ENCODE data around the gene GRM8.
A peak's percentile ranks its signal among the peaks of the same experiment; 100 is the strongest.
"Not testable (repeated sequence)": the region's sequence is repeated elsewhere in the genome, so short reads cannot be mapped to it uniquely, and the experiment has no call there.

Gene GRM8

DNA sequence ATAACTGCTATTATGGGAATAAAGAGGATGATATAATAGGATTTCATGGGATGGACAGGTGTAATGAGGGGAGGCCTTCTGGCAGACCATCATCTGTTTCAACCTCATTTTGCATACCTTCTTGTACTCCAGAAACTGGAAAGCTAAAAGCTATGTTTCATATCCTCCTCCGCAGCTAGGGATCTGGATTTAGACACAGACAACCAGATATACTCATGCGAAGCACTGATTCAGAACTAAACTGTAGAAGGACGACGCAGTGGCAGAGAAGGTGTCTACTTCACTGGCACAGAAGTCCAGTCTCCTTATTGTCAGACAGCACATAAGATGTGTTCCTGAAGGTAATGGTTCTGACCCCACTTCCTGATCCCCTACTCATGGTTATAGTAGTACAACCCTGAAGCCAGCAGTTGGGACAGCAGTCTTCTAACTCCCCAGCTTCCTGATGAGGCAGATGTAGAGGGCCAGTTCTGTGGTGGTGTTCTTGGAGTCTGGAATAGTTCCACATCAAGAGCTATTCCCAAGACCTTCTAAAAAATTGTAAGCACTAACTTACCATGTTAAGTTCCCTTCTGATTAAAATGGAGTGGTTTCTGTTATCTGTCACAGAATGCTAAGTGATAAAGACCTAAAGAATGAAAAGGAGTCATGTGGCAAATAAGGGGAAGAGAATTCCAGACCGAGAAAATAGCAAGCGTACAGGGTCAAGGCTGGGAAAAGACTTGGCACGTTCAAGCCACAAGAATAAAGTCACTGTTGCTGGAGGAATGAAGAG is 550.3 kb downstream of the GRM8 start:
- DNase-seq = no peak

DNA sequence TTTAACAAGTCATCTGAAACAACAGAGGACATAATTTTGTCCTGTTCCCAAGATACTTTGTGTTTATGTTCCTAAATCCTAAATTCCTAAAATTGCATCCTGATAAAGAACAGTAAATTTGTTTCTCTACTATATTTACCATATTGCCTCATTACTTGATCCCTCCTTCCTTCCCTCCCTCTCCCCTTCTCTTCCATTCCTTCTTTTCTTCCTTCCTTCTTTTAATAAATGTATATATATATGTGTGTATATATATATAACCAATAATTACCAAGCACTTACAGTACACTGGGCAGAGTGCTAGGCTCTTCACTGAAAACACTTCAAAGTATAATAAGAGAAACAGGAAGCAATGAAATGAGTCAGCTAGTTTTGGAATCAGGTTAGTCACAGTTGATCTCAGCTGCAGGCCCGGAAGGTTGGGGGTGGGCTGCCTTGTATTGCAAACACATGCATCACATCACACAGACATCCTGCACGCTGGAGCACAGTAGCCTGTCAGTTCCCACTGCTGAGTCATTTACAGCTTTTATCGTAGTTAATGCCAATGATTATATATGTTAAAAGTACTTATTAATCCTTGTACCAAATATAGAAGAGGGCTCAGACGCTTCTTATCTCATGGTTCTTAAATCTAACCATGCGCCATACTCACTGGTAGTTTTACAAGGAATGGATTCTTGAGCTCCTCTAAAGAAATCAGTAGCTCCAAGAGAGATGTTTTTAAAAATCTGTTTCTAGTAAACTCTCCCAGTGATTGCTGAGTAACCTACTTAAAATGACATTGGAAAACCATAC is 551.7 kb downstream of the GRM8 start:
- DNase-seq = peak; percentile 55

DNA sequence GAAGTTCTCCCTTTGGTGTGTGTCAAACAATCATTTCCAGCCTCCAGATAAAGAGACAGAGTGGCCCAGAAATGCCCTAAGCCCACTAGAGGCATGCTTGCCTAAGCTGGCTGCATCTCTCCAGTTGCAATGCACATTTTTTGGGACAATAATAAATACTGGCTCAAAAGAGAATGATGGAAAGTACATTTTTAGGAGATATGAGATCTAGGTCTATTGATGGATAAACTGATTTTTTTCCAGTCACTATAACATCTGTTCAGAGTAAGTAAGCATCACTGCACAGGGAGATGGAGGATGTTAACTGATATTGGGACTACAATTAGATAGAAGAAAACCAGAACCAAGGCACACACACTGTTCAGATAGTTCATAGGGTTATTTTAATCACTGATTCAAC is 553.0 kb downstream of the GRM8 start:
- DNase-seq = no peak

DNA sequence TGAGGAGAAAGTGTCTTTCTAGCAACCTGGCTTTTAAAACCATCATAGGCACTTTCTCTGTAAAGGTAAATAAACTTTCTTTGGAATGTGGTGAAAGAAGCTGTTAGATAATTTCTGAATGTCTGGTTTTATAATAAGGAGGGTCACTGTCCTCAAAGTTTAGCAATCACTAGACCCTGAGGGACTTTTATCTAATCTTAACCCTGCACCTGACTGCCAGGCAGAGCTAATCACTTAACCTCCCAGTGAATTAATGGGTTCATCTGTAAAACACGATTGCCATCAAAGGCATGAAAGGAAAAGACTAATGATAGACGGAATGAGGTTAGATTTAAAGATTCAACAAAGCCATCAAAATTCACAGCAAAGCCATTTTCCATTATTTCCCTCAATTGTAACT is 553.8 kb downstream of the GRM8 start:
- no peak for DNase-seq

DNA sequence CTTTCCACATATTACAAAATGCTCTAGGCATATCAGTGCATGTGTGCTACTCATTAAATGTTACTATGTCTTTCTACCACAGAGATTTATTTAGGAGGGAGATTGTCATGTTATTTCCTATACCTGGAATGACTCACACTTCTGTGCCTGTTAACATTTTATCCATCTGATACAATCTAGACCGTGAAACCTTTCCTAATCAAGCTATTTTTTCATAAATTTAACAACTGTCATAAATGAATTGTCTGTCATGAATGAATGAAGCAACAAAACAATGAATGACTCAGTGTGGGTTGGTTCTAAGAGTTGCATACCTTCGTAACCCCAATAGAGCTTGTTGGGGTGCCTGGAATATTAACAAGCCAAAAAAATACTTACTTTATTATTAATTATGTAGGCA is 554.3 kb downstream of the GRM8 start:
- no peak for DNase-seq

DNA sequence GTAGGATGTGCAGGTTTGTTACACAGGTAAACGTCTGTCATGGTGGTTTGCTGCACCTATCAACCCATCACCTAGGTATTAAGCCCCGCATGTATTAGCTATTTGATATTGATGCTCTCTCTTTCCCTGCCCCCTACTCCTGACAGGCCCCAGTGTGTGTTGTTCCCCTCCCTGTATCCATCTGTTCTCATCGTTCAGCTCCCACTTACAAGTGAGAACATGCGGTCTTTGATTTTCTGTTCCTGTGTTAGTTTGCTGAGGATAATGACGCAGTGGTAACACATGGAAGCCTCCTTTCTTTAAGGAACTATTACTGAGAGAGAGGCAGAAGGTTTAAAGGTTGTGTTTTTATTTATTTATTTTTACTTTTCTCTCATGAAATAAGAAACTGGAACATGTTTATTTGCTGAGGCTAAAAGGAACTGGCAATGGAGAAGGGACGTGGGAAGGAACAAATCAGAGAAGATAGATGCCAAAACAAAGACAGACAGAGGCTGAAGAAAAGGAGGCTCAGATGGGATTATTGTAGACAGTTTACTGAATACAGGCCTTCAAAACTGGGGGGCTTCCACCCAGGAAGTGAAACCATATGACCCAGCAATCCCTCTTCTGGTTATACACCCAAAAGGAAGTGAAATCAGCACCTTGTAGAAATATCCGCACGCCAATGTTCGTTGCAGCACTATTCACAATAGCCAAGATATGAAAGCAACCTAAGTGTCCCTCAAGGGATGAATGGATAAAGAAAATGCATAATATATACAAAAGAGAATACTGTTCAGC is 556.3 kb downstream of the GRM8 start:
- no peak for DNase-seq

DNA sequence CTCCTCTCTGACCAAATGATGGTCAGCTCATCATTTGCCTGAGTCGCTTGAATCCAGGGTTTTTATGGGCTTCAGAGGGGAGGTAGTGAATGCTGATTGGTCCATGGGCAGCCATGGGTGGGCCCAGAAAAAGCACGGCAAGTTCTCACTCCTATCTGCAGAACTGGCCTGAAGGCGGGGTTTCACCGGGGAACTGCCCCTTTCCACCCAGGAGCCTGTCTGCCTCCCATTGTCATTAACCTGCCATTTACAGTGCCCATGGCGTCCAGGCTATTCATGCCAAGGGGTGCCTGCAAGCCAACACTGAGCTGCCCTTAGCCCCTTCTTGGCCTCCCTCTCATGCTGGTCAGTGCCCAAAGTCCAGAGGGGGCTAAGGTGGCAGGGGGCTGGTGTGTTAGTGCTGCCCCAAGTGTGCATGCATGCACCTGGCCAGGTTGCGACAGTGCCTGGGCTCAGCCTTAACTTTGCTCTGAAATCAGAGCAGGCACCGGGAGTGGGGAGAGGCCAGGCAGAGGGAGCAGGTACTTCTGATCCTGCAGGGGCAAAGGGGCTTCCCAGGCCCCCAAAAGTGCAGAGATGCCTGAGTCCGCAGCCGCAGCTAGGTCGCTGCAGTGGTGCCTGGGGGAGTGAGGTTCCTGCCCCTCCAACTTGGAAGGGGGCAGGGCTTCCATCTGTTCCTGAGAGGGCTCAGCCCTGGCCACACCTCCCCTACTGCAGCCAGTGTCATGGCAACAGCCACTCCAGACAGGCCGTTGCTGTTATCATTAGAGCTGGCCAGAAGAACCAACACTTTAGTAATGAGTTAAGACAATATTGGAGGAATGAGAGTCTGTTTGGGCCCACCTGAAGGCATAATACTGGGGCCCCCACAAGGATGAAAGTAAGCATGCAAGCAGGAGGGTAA is 561.6 kb downstream of the GRM8 start:
- no peak for DNase-seq

DNA sequence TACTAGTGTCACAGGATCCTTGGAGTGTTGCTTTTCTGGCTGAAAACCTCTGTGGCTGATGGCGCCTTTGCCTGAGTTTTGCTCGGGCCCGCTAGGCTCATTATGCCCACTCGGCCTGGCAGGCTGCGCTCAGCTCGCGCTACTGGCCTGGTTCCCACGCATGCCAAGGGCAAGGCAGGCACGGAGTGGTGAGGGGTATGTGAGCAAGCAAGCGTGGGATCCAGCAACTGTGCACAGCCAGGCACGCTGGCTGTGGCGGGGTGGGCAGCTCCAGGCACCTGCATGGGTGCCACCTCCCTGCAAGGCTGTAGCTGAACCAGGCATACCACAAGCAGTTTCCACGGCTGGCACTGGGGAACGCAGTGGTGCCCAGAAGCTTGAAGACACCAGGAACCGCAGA is 562.6 kb downstream of the GRM8 start:
- no peak for DNase-seq

DNA sequence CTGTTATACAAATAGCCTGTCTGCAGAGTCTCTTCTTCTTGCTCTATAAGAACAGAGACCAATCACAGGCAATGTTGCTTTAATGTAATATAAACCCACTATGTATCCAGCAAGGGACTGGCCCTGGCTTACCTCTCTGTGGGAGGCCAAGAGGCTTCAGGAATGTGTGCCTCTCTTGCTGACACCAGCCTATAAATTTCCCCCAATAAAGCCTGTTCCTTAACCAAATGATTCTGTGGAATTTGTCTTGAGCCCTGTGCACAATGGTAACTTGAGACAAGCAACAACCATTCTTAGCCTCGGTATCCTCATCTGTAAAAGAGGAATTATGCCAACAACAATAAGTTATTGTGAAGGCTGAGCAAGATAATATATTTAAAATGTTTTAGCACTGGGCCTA is 563.7 kb downstream of the GRM8 start:
- no peak for DNase-seq

DNA sequence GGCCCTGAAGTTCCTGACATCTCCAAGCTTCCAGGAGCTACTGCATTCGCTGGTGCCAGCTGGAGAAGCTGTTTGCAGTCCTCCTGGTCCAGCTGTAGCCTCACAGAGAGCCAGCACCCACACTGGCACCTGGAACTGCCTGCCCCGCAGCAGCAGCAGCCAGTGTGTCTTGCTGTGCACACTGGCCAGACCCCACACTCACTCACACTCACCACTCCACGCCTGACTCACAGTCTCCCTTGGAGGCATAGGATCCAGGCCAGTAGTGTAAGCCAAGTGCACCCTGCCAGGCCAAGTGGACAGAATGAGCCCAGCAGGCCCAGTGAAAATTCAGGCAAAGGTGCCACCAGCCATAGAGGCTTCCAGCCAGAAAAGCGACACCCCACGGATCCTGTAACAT is 566.3 kb downstream of the GRM8 start:
- no peak for DNase-seq

DNA sequence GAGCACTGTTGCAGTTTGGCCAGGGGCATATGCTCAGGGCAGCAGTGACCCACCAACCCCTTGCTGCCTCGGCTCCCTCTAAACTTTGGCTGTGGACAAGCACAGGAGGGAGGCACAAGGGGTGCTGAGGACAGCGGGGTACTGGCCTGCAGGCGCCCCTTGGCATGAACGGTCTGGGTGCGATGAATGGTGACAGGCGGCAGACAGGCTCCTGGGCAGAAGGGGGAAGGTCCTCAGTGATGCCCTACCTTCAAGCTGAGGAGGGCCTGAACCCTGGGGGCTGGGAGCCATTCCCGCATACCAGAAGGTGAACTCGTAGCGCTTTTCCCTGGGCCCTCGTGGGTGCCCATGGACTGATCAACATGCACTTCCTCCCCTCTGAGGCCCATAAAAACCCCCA is 567.1 kb downstream of the GRM8 start:
- no peak for DNase-seq

DNA sequence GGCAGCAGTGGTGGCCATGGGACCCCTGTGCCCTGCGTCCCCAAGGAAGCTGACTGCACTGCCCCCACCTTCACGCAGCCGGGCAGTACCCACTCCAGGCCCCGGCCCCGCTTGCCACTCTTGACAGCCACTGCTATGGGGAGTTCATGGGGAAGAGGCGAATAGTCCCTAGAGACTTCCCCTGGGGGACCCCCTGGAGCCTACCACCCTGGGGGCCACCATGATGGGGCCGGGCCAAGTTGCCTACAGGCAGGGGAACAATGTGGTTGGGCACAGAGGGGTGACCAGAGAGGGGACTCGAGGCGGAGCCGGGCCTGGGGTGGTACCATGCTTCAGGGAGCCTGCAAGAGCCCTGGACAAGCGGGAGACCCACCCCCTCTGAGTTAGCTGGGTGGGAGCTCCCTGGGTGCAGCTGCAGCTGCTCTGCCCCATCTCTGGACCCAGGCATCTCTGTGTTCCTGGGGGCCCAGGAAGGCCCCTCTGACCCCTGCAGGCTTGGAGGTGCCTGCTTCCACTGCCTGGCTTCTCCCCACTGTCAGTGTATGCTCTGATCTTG is 567.6 kb downstream of the GRM8 start:
- no peak for DNase-seq

DNA sequence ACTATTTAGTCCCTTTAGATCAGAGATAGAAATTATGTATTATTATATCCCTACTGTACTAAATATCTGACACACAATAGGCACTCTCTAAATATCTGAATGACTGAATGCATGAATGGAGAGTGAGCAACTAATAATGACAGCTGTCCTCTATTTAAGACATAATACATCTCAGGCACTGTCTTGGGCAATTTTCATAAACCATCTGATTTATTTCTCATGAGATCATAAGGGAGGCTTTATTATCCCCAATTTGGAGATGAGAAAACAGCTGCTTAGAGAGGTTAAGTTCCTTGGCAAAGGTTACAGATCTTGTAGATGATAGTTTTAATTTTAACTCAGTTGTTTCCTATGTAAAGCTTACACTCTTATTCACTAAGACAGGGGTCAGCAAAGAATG is 570.6 kb downstream of the GRM8 start:
- no peak for DNase-seq

DNA sequence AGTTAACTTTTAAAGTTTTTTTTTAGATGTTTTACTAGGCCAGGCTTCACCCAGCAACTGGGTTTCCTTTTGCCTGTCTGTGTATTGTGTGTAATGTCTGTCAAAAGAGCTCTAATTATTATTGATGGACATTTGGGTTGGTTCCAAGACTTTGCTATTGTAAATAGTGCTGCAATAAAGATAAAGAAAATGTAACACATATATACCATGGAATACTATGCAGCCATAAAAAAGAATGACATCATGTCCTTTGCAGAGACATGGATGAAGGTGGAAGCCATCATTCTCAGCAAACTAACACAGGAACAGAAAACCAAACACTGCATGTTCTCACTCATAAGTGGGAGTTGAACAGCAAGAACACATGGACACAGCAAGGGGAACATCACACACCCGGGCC is 584.0 kb downstream of the GRM8 start:
- not testable (repeated sequence) for DNase-seq

DNA sequence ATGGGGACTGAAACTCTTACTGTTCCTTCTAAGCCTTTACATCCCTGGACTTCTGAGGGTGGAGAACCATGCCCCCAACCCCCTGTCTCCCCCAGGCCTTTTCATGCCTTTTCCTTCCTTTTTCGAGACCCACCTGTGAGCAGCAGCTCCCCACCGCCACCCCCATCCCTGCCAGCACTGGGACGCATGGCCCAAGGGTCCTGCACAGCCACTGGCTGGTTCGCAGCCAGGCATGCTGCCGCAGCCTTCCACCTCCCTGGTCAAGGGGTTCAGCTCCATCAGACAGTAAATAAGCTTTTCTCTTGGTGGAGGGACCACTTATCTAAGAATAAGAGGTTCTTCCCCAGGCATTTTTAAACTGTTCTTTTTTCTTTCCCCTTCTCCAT is 584.4 kb downstream of the GRM8 start:
- DNase-seq = no peak

DNA sequence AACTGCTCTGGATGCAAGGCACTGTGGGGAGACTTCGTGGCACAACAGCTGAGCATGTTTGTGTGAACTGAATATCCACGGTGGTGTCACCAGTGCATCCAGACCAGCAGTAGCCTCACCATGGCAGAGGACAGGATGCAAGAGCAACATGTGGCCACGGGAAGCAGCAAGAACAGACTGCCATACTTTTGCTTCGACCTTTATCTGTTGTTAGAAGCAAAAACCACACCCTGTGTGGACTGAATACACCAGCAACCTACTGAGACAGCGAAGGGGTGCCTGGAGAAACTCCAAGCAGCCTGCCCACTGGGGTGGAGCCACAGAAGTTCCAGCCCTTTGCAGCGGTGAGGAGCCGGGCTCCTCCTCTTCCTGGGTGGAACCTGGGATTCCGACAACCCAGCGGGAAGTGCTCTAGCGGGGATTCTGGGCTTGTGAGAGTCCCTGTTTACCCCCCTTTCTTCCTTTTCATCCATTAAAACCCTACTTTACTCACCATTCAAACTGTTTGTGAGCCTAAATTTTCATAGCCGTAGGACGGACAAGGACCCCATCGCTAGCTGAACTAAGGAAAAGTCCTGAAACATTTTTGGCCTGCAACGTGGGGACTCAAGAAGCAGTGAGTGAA is 584.9 kb downstream of the GRM8 start:
- DNase-seq = no peak

DNA sequence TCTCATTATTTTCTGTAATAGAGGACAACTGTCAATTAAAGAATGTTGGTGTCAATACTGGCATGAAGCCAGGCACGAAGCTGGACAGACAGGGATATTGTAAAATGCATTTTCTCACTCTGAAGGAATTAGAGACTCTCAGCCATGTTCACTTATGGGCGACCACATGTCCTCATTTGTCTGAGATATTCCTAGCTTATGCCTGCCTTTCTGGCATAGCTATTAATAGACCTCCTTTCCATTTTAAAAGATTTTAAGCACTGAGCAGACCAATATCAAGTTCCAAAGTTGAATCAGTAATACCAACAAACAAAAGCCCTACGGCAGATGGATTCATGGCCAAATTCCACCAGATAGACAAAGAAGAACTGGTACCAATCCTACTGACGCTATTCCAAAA is 589.9 kb downstream of the GRM8 start:
- no peak for DNase-seq

DNA sequence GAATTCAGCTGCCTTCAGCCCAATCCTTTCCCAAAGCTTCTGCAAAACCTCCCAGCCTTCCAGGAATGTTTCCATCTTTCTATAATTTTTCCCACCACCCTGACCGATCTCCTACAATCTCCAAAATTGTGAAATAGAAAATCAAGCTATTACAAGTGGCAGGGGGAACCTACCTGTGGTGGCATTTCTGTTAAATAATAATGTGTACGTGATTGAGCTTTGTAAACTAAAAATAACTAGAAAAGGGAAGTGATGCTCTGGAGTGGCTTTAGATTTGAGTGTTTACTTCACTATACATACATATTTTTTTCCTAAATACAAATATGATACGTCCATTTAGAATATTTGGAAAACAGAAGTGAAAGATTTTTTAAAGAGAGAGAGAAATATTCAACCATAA is 593.6 kb downstream of the GRM8 start:
- no peak for DNase-seq

DNA sequence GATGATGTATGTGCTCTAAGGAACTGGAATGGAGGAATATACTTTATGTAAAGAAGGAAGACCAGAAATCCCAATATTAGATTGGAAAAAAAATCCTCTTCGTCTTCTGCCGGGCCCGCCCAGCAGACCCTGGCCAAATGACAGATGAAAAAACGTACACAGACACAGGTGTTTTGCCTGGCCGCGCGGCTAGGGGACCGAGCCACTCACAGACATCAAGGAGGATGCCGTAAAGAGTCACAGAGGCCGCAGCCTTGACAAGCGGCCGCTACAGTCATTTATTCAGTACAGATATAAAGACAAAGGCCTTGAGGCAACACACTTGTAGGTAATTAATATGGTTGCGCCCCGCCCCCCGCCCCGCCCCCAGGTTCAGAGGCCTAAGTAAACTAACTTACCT is 594.1 kb downstream of the GRM8 start:
- DNase-seq = no peak

DNA sequence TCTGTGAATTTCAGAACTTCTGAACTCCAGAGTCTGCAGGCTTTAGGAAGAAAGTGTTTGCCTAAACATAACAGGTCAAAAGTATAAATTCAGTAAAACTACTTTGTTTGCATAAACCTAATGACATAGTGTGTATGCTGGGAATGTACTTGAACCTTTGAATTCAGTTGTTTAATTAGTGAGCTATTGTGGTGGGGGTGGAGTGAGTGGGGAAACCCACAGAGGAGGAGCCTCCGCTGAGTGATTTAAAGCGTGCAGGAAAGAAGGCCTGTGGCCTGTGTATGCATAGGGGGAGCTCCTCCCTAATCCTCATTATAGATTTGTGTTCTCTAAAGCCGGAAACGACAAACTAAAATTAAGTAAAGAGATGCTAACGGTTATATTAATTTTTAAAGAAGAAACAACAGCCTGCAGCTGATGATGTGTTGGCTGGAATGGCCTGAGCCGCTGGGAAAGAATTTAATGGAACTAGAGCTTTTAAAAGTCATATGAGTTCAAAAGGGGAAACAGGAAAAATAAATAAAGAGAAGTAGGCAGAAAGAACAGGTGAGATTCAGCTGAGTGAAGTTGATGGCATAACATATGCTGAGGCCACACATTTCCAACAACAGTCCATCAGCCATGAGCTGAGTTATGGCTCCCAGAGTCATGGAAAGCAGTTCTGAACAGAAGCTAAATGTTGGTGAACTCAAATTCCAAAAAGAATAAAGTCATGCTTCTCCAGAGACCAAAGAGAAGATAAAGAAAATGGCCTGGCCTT is 595.0 kb downstream of the GRM8 start:
- no peak for DNase-seq

DNA sequence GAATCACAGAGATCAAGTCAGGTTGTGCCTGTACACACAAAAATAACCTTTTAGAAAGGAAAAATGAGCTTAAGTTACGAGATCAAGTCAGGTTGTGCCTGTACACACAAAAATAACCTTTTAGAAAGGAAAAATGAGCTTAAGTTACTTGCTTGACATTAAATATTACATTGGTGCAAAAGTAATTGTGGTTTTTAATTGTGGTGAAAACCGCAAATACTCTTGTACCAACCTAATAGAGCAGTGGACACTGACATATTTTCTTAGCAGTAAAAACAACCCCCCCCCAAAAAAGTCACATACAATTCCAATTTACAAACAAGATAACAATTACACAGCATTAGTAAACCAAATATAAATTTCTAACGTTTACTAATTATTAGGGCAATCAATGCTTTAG is 595.6 kb downstream of the GRM8 start:
- DNase-seq = no peak

Data from NCI-H2081 treated with DMSO at 0.1 percent for 48 hours (cell line).